Esophagus squamous epithelium (tissue), 5 donors: ENCODE results near the gene PARD3B. TPM values are rescaled to one million over a fixed set of nuclear protein-coding genes. Genes with fewer than 3 reads are reported as not detected.

ENCODE experiments used
- DNase-seq: peaks from one replicate; lab custom pipeline; 2025; lab: John Stamatoyannopoulos, UW
- H3K27ac ChIP-seq, 4 donors: fragments of 200-600 bp; sonication (generic); one replicate each; pipeline ENCODE4 v1.5.1; 2016 to 2019; ENCODE audit warnings: mild to moderate bottlenecking in 1 of 4
- H3K27me3 ChIP-seq, 4 donors: fragments of 200-600 bp; sonication (generic); 1 replicate in 3 of 4; 2 replicates in 1 of 4; pipeline versions ENCODE4 v1.5.1 to v1.6.0; 2017 to 2021; ENCODE audit warnings: antibody characterized with exemption in 1 of 4
- H3K36me3 ChIP-seq, 3 donors: fragments of 200-600 bp; sonication (generic); one replicate each; pipeline ENCODE4 v1.5.1; 2016 to 2019
- H3K4me1 ChIP-seq, 3 donors: fragments of 200-600 bp; sonication (generic); one replicate each; pipeline ENCODE4 v1.5.1; 2017 to 2019
- H3K4me3 ChIP-seq, 4 donors: fragments of 200-600 bp; sonication (generic); 1 replicate in 3 of 4; 2 replicates in 1 of 4; pipeline ENCODE4 v1.5.1; 2016 to 2019; ENCODE audit warnings: mild to moderate bottlenecking in 2 of 4, moderate library complexity in 1 of 4
- H3K9me3 ChIP-seq, 3 donors: fragments of 200-600 bp; sonication (generic); one replicate each; pipeline ENCODE4 v1.5.1; 2016 to 2019
- POLR2A ChIP-seq, 4 donors: fragments of 450-650 bp; IDR thresholded peaks; one replicate each; pipeline ENCODE4 v1.6.1; 2017; ENCODE audit warnings: antibody characterized with exemption in 4 of 4, mild to moderate bottlenecking in 4 of 4, moderate library complexity in 3 of 4
- WGBS, 2 donors: methylation state at CpG; one replicate each; pipeline ENCODE4 v1.1.5; 2018; 5-methylcytosine and 5-hydroxymethylcytosine counted together
- intact Hi-C: fragments of 100-400 bp; cut with DNase I; formaldehyde crosslinking; loops from one replicate; pipeline ENCODE4 v1.15.0; 2022
- total RNA-seq, 4 donors: library from RNA; depleted of rRNA; stranded (reverse); fragments of >200 nt; gene quantifications; one replicate each; pipeline ENCODE4 v1.1.0, GENCODE V29; 2016
- TF ChIP-seq, protein P1 (sequence below), 6 experiments: fragments of 450-650 bp in 4 of 6; fragments of 200-600 bp in 2 of 6; sonication (generic) in 2 of 6; IDR thresholded peaks; one replicate each; pipeline ENCODE4 v1.5.1; 2016 to 2019; ENCODE audit warnings: antibody characterized with exemption in 6 of 6, mild to moderate bottlenecking in 4 of 6, moderate library complexity in 4 of 6
- donor health status: DM: yes; HTN: yes; CAD: no.

Gene PARD3B
- total RNA-seq, 4 donors from 2014 or later: 2.4 to 15.8 (median 4.3) TPM

- WGBS, 2 donors: 68 to 71% methylated on average over 1 of the region's 1 CpG
- no peaks in the 10 kb centered on the region for H3K9me3 ChIP-seq
- no peak overlapping the region for H3K27ac ChIP-seq
- TF ChIP-seq, protein P1, sequence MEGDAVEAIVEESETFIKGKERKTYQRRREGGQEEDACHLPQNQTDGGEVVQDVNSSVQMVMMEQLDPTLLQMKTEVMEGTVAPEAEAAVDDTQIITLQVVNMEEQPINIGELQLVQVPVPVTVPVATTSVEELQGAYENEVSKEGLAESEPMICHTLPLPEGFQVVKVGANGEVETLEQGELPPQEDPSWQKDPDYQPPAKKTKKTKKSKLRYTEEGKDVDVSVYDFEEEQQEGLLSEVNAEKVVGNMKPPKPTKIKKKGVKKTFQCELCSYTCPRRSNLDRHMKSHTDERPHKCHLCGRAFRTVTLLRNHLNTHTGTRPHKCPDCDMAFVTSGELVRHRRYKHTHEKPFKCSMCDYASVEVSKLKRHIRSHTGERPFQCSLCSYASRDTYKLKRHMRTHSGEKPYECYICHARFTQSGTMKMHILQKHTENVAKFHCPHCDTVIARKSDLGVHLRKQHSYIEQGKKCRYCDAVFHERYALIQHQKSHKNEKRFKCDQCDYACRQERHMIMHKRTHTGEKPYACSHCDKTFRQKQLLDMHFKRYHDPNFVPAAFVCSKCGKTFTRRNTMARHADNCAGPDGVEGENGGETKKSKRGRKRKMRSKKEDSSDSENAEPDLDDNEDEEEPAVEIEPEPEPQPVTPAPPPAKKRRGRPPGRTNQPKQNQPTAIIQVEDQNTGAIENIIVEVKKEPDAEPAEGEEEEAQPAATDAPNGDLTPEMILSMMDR (IDR thresholded peaks at IDR 0.05): no peak
- TF ChIP-seq POLR2A (IDR thresholded peaks at IDR 0.05): no peak
- no peak overlapping the region for H3K4me3 ChIP-seq
- no peak for DNase-seq
- intact Hi-C loops: no loop called here
- no peaks in the 10 kb centered on the region for H3K36me3 ChIP-seq
- H3K4me1 ChIP-seq: no peaks in the 10 kb centered on the region
- H3K27me3 ChIP-seq: no peaks in the 10 kb centered on the region
These were observed 716.3 kb downstream of the PARD3B start for GRCh38 chr2:205261516-205262020.

GRCh38 chr2:205267323-205267722, 722.0 kb downstream of the PARD3B start:
- TF ChIP-seq, protein P1 (IDR thresholded peaks at IDR 0.05): no peak
- TF ChIP-seq POLR2A (IDR thresholded peaks at IDR 0.05): no peak
- WGBS, 2 donors: 79 to 94% methylated on average over 2 of the region's 2 CpGs

DNA sequence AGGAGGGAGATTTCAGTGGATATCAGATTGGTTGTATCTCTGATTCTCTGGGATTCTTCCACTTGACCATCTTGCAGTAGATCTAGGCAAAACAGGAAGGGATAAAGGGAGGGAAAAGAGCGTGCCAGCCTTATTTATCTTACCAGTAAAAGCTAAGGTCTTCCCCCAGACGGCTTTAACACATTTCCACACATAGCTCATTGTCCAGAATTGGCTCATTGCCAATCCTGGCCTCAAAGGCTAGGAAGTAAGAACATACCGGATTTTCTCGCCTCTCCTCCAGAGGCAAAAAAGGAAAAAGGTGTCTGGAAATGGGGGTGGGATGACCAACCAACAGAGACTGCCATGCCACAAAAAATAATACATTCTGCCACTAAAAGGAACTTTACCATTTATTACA, 725.4 kb downstream of the PARD3B start:
- Histone ChIP-seq H3K4me3 (no peak overlapping the region), H3K4me1 (no peaks in the 10 kb centered on the region), H3K9me3 (no peaks in the 10 kb centered on the region), H3K27ac (no peak overlapping the region), H3K27me3 (no peaks in the 10 kb centered on the region), H3K36me3 (no peaks in the 10 kb centered on the region)
- TF ChIP-seq, protein P1 (IDR thresholded peaks at IDR 0.05): no peak
- TF ChIP-seq POLR2A (IDR thresholded peaks at IDR 0.05): no peak
- DNase-seq: no peak
- intact Hi-C loops: no loop called here
- WGBS, 2 donors: 63% methylated on average over 4 of the region's 4 CpGs

More at GRCh38 chr2:205267323-205267722, 722.0 kb downstream of the PARD3B start:
- no peaks in the 10 kb centered on the region for H3K27me3 ChIP-seq
- no peaks in the 10 kb centered on the region for H3K9me3 ChIP-seq
- H3K36me3 ChIP-seq: no peaks in the 10 kb centered on the region
- intact Hi-C loops: no loop called here
- H3K4me3 ChIP-seq: no peak overlapping the region
- no peaks in the 10 kb centered on the region for H3K4me1 ChIP-seq
- H3K27ac ChIP-seq: no peak overlapping the region
- DNase-seq: no peak

- Histone ChIP-seq H3K36me3 (no peaks in the 10 kb centered on the region), H3K4me3 (no peak overlapping the region), H3K27ac (no peak overlapping the region), H3K27me3 (no peaks in the 10 kb centered on the region), H3K9me3 (no peaks in the 10 kb centered on the region), H3K4me1 (no peaks in the 10 kb centered on the region)
- 36 to 70% methylated on average over 2 of the region's 2 CpGs for WGBS, 2 donors
- TF ChIP-seq POLR2A (IDR thresholded peaks at IDR 0.05): no peak
- TF ChIP-seq, protein P1 (IDR thresholded peaks at IDR 0.05): no peak
- DNase-seq: no peak
- intact Hi-C loops: no loop called here
These were observed 727.9 kb downstream of the PARD3B start for GRCh38 chr2:205273148-205273547.

- Histone ChIP-seq H3K4me1 (no peaks in the 10 kb centered on the region), H3K9me3 (no peaks in the 10 kb centered on the region), H3K4me3 (no peak overlapping the region), H3K36me3 (no peaks in the 10 kb centered on the region), H3K27me3 (no peaks in the 10 kb centered on the region), H3K27ac (no peak overlapping the region)
- no peak for DNase-seq
- 73 to 79% methylated on average over 3 of the region's 3 CpGs for WGBS, 2 donors
- no peak for TF ChIP-seq POLR2A (IDR thresholded peaks at IDR 0.05)
- TF ChIP-seq, protein P1 (IDR thresholded peaks at IDR 0.05): no peak
- intact Hi-C loops: no loop called here
These were observed 728.4 kb downstream of the PARD3B start for GRCh38 chr2:205273627-205274026.
